COLO668 (cell line): ENCODE results near the gene MOB1B.
"Not testable (repeated sequence)": the region's sequence is repeated elsewhere in the genome, so short reads cannot be mapped to it uniquely, and the experiment has no call there.

Experiments
- DNase-seq: peaks from one replicate; lab custom pipeline; 2025; ENCODE audit not compliant: unreplicated experiment; lab: John Stamatoyannopoulos, UW

The MOB1B gene

DNA sequence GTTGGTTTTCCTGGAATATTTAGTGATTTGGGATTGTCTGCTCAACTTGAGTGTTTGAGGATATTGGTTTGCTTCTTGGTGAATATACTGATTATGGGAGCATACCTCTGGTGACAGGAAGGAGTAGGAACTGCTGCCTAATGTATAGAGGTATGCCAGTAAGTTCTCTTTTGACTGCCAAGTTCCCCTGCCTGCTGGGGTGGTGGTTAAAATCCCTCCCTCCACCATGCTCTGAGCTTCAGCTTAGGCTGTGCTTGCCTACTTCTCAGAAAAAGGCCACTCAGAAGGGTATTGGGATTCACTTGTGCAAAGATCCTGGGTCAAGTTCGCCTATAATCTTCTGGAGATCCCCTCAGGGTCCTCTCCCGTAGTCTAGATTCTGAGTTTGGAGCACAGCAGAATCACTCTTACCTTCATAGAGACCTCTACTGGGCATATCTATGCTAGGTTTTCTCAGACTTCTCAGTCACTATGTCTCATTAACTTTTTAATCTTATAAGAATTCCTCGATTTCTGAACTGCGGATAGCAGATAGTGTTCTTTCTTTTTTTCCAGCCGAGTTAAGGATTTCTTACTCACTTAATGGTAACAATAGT, 46.6 kb downstream of the MOB1B start:
- DNase-seq: no peak

DNA sequence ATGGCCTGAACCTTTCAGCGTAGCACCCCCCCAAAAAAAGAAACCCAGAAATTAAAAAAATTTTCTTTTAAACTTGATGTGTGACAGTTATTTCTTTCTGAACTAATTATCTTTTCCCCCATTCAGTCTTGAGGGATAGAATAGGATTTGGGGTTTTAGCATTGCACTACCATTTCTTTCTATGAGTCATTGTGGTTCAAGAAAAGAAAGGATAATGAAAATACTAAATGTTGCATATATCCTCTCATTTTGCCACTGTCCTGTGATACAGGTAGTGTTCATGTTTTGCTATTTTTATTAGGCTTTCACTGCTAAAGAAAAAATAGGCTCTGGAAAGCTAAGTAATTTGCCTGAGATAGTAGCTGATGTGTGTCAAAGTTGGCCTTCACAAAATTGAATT, 51.9 kb downstream of the MOB1B start:
- DNase-seq: no peak

DNA sequence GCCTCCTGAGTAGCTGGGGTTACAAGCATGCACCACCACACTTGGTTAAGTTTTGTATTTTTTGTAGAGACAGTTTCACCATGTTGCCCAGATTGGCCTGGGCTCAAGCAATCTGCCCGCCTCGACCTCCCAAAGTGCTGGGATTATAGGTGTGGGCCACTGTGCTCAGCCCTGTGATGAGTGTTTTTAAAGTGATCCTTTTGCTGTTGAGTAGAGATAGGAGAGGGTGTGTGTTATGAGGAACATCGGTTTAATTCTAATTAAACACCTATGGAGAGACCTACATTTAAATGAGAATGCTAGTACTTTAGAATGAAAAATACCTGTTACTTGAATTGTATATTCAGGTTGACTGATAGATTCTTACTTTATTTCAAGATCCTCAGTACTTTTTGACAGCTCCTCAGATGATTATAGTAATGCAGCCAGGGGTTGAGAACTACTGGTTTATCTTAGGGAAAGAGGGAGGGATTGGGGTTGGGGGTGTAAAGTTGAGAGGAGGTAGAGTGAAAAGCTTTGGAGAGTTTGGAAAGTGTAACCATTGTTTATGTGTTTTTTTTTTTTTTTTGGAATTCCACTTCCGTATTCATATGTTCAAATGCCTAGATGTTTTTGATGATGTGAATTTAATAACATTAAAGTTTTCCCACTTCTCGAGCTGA, 54.5 kb downstream of the MOB1B start:
- no peak for DNase-seq

DNA sequence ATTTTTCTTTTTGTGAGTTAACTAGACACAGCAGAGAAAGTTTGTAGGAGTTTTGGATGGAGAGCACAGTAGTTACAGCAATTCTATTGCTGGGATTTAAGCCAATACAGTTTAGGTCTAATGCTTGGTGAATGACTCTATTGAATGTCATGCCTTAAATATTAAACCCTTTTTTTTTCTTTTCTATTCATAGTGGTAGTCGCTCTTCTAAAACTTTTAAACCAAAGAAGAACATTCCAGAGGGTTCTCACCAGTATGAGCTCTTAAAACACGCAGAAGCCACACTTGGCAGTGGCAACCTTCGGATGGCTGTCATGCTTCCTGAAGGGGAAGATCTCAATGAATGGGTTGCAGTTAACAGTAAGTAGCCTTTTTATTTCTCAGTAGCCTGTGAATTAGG, 56.5 kb downstream of the MOB1B start:
- no peak for DNase-seq

- DNase-seq: no peak
Observed at GRCh38 chr4:70969076-70969475, 66.9 kb downstream of the MOB1B start.

- no peak for DNase-seq
Observed at GRCh38 chr4:70976252-70976651, 74.1 kb downstream of the MOB1B start.

DNA sequence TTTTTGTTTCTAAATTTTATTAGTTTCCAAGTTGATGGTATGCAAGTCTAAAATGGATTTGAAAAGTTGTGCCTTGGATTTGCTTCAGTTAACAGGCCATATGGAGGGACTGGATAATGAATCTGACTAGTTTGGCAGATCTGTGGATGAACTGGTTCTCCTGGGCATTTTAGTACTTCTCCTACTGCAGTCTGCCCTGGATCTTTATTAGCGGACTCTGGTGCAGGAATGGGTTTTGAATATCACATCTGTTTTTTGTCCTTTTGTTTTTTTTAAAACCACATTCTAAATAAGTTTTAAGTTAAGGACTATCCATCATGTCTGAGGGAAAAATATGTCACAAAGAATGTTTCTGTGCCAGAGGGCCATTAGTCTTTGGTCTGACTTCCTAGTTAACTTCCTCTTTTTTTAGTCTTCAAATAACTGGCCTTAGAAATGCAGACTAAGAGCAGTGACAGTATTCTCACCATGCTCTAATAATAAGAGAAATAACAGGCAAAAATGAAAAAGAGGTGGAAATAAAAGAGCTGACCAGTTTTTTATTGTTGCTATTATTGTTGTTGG, 77.4 kb downstream of the MOB1B start:
- DNase-seq: no peak

GRCh38 chr4:70980196-70980595, 78.0 kb downstream of the MOB1B start:
- no peak for DNase-seq

DNA sequence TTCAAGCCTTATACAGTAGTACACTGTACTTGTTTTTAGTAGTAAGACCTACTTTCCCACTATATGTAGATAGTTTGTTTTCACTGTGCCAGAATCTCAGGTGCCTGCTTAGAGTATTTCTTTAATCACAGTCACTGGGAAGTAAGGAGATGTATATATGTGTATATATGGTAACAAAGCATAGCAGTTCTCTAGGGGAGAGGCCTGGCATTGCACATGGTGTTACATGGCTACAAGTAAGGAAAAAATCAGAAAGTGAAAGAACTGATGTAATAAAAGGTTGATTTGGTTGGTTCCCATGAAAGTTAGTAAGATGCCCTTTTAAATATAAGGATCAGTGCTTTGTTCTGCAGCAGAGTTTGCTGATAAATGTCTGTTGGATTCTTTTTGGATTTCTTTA, 81.9 kb downstream of the MOB1B start:
- DNase-seq: no peak

DNA sequence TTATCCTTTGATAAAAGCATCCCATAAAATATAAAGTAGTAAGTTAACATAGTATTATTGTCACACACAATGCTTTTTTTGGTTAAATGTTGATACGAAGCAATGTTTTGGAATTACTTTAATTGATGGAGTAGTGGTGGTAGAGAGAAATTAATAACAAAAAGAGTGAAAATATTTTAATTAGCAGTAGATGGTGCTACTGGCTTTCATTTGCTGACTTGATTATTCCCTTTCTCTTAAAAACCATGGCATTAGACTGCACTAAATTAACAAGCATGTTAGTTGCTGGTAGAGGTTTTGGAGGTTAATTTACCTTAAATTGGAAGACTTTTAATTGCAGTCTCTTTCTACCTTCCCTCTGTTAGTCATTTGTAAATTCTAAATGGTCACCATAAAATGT, 82.4 kb downstream of the MOB1B start:
- no peak for DNase-seq

- DNase-seq: no peak
Observed at GRCh38 chr4:70991596-70991995, 89.4 kb downstream of the MOB1B start.

DNA sequence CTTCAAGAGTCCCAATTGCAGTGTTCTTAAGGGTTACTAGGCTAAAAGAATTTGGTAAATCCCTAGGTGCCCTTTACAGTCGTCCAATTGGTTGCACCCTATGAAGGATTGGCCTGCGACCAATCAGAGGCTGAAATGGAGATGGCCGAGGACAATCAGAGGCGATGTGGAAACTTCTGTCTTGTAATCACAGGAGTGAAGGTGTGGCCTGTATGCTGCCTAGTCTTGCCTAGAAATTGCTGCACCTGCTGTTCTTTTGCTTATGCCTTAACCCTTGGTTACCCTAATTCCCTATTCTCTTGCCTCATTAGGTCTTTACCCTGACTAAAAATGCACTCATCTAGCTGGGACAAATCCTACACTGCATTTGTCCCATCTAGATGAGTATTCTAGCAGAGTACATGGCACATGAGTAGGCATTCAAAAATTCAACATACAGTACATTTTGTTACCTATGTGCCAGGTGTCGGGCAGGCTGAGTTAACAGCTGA, 90.3 kb downstream of the MOB1B start:
- DNase-seq: peak; percentile 11

DNA sequence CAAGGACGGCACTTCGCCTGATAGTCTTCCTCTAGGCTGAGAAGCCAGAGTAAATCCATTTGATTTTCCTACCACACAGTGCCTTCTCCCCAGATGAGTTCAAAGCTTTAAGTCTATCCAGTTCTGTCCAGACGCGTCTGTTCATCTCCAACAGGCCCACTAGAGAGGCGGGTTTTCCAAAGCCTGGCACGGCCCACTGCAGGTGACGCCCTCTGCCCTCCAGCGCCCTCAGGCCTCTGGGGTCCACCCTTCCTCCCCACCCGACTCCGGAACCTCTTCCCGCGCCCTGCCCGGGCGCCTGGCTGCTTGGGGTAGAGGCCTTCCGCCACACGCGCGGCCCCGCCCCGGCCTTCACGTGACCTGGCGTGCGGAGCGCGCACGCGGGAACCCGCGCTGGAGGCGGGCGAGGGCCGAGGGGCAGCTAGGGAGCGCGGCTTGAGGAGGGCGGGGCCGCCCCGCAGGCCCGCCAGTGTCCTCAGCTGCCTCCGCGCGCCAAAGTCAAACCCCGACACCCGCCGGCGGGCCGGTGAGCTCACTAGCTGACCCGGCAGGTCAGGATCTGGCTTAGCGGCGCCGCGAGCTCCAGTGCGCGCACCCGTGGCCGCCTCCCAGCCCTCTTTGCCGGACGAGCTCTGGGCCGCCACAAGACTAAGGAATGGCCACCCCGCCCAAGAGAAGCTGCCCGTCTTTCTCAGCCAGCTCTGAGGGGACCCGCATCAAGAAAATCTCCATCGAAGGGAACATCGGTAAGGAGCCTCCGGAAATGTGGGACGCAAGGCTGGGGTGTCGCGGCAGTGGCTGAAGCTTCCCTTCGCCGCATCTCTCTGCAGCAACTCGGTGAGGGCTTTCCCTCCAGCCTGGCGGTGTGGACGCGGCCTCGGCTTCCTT, 91.3 kb downstream of the MOB1B start, which contains the start of gene DCK:
Gene DCK, plus strand, starts transcription at position 469 of the 888 bp plus-strand sequence. Its CDS starts 187 bp downstream, at position 656.
- DNase-seq: peak; percentile 98

DNA sequence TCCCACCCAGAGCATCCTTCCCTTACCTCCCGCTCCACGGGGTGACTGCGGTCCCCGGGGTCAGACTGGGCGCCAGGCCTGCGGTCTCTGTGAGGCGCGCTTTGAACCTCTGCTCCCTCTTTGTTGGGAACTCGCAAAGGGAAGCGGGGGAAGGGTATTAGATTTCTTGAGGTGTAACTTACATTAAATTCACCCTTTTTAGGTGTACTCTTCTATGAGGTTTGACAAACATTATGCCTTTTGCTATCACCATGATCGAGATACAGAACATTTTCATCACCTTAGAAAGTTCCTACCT, 91.8 kb downstream of the MOB1B start:
- DNase-seq: no peak

- no peak for DNase-seq
Observed at GRCh38 chr4:70994387-70995099, 92.4 kb downstream of the MOB1B start.

GRCh38 chr4:70996018-70996360, 93.8 kb downstream of the MOB1B start:
- DNase-seq: no peak

DNA sequence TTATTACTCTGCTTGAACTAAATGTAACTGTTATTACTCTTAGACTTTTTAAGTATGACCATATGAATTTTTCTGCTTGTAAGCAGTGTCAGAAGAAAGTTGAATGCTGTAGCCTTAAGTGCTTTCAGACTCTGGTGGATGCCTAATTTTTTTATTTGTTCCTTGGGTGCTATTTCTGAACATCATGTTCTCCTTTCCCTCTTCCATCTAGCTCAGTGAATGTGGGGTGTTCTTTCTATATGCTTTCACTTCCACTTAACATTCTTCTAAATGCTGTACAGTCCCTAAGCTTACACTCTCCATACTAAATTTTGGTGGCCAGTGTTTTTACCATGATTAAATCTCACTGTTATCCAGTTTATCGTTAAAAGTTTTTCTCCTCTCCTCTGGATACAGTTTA, 94.9 kb downstream of the MOB1B start:
- DNase-seq: no peak

GRCh38 chr4:70997546-70997945, 95.4 kb downstream of the MOB1B start:
- DNase-seq: no peak

DNA sequence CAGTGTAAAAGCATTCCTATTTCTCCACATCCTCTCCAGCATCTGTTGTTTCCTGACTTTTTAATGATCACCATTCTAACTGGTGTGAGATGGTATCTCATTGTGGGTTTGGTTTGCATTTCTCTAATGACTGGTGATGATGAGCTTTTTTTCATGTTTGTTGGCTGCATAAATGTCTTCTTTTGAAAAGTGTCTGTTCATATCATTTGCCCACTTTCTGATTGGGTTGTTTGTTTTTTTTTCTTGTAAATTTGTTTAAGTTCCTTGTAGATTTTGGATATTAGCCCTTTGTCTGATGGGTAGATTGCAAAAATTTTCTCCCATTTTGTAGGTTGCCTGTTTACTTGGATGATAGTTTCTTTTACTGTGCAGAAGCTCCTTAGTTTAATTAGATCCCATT, 97.5 kb downstream of the MOB1B start:
- DNase-seq: not testable (repeated sequence)

- not testable (repeated sequence) for DNase-seq
Observed at GRCh38 chr4:71001363-71001762, 99.2 kb downstream of the MOB1B start.

DNA sequence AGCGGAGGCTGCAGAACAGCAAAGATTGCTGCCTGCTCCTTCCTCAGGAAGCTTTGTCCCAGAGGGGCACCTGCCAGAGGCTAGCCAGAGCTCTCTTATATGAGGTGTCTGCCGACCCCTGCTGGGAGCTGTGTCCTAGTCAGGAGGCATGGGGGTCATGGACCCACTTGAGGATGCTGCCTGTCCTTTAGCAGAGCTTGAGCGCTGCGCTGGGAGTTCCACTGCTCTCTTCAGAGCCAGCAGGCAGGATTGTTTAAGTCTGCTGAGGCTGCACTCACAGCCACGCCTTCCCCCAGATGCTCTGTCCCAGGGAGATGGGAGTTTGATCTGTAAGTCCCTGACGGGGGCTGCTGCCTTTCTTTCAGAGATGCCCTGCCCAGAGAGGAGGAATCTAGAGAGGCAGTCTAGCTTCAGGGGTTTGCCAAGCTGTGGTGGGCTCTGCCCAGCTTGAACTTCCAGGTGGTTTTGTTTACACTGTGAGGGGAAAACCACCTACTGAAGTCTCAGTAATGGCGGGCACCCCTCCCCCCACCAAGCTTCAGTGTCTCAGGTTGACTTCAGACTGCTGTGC, 102.2 kb downstream of the MOB1B start:
- peak; percentile 10 for DNase-seq
